Activated T-helper 2 cell treated with anti-CD3 and anti-CD28 coated beads, Interferon-gamma antibody, Interleukin-2, Interleukin-4, amounts not matched to agents 10 μg/mL and 5 μg/mL and 100 μg/mL, durations not matched to agents 14 hours and 24 hours and 36 hours (primary cell): ENCODE results near the gene CFC1. TPM values are rescaled to one million over a fixed set of nuclear protein-coding genes. Genes with fewer than 3 reads are reported as not detected.
"Not testable (repeated sequence)": the region's sequence is repeated elsewhere in the genome, so short reads cannot be mapped to it uniquely, and the experiment has no call there.

Source experiments
- DNase-seq: peaks from one replicate; pipeline ENCODE4 v3.0.0; 2021; ENCODE audit warnings: low spot score
- H3K27ac Mint-ChIP-seq: one replicate; pipeline ENCODE4 v1.8.0; 2021; ENCODE audit warnings: mixed read lengths
- H3K27me3 Mint-ChIP-seq: one replicate; pipeline ENCODE4 v1.8.0; 2021; ENCODE audit warnings: low read depth, mixed read lengths
- H3K36me3 Mint-ChIP-seq: one replicate; pipeline ENCODE4 v1.8.0; 2021; ENCODE audit warnings: low read depth, mixed read lengths
- H3K4me1 Mint-ChIP-seq: one replicate; pipeline ENCODE4 v1.8.0; 2021; ENCODE audit warnings: low read depth, mixed read lengths
- H3K4me3 Mint-ChIP-seq: one replicate; pipeline ENCODE4 v1.8.0; 2021; ENCODE audit warnings: low read depth, mild to moderate bottlenecking, moderate library complexity, mixed read lengths
- H3K9me3 Mint-ChIP-seq: one replicate; pipeline ENCODE4 v1.8.0; 2021; ENCODE audit warnings: mixed read lengths
- intact Hi-C: fragments of 100-400 bp; cut with micrococcal nuclease; formaldehyde crosslinking; loops from one replicate; pipeline ENCODE4 v1.15.1; 2023
- total RNA-seq: library from RNA; stranded (reverse); gene quantifications from 2 replicates; pipeline ENCODE4 v1.2.3, GENCODE V29; 2022

The CFC1 gene
- total RNA-seq: not detected in 2 replicates

GRCh38 chr2:130599393-130599792 lies at the start of gene CFC1:
Gene CFC1, minus strand, starts transcription at chr2:130599575. Its CDS starts 288 bp downstream, at chr2:130599287.
- H3K36me3 Mint-ChIP-seq, H3K27ac Mint-ChIP-seq, H3K9me3 Mint-ChIP-seq, intact Hi-C loops, H3K27me3 Mint-ChIP-seq, H3K4me3 Mint-ChIP-seq, DNase-seq, H3K4me1 Mint-ChIP-seq: not testable (repeated sequence)

- DNase-seq, H3K27ac Mint-ChIP-seq, H3K9me3 Mint-ChIP-seq, H3K36me3 Mint-ChIP-seq, H3K27me3 Mint-ChIP-seq, H3K4me1 Mint-ChIP-seq, intact Hi-C loops, H3K4me3 Mint-ChIP-seq: not testable (repeated sequence)
Measured at GRCh38 chr2:130641688-130642087, 42.3 kb upstream of the CFC1 start.

- H3K27ac Mint-ChIP-seq, DNase-seq, intact Hi-C loops, H3K4me3 Mint-ChIP-seq, H3K4me1 Mint-ChIP-seq, H3K36me3 Mint-ChIP-seq, H3K27me3 Mint-ChIP-seq, H3K9me3 Mint-ChIP-seq: not testable (repeated sequence)
Measured at GRCh38 chr2:130638973-130639372, 39.6 kb upstream of the CFC1 start.

GRCh38 chr2:130628784-130629475 lies 29.6 kb upstream of the CFC1 start:
- H3K4me3 Mint-ChIP-seq, H3K27ac Mint-ChIP-seq, H3K27me3 Mint-ChIP-seq, DNase-seq, H3K9me3 Mint-ChIP-seq, H3K4me1 Mint-ChIP-seq, H3K36me3 Mint-ChIP-seq, intact Hi-C loops: not testable (repeated sequence)

GRCh38 chr2:130611140-130611539 lies 11.8 kb upstream of the CFC1 start, which contains the start of gene POTEJ:
Gene POTEJ, plus strand, starts transcription at chr2:130611440. Its CDS starts 93 bp downstream, at chr2:130611533.
- H3K36me3 Mint-ChIP-seq, H3K4me1 Mint-ChIP-seq, H3K4me3 Mint-ChIP-seq, DNase-seq, intact Hi-C loops, H3K27me3 Mint-ChIP-seq, H3K27ac Mint-ChIP-seq, H3K9me3 Mint-ChIP-seq: not testable (repeated sequence)

- H3K36me3 Mint-ChIP-seq, H3K9me3 Mint-ChIP-seq, intact Hi-C loops, H3K27me3 Mint-ChIP-seq, DNase-seq, H3K4me3 Mint-ChIP-seq, H3K27ac Mint-ChIP-seq, H3K4me1 Mint-ChIP-seq: not testable (repeated sequence)
Measured at GRCh38 chr2:130610486-130610885, 11.1 kb upstream of the CFC1 start.

- H3K27ac Mint-ChIP-seq, H3K27me3 Mint-ChIP-seq, intact Hi-C loops, H3K4me1 Mint-ChIP-seq, H3K9me3 Mint-ChIP-seq, DNase-seq, H3K4me3 Mint-ChIP-seq, H3K36me3 Mint-ChIP-seq: not testable (repeated sequence)
Measured at GRCh38 chr2:130609002-130609920, 9.9 kb upstream of the CFC1 start.

GRCh38 chr2:130608276-130609001 lies 9.1 kb upstream of the CFC1 start:
- H3K4me3 Mint-ChIP-seq, intact Hi-C loops, H3K27ac Mint-ChIP-seq: not testable (repeated sequence)

GRCh38 chr2:130601648-130602302 lies 2.4 kb upstream of the CFC1 start:
- H3K4me1 Mint-ChIP-seq, H3K27ac Mint-ChIP-seq, H3K27me3 Mint-ChIP-seq, H3K9me3 Mint-ChIP-seq, intact Hi-C loops, H3K4me3 Mint-ChIP-seq, H3K36me3 Mint-ChIP-seq, DNase-seq: not testable (repeated sequence)

More at GRCh38 chr2:130608276-130609001, 9.1 kb upstream of the CFC1 start:
- not testable (repeated sequence) for H3K36me3 Mint-ChIP-seq, H3K27me3 Mint-ChIP-seq, DNase-seq, H3K4me1 Mint-ChIP-seq, H3K9me3 Mint-ChIP-seq

- H3K27ac Mint-ChIP-seq, intact Hi-C loops, DNase-seq, H3K9me3 Mint-ChIP-seq, H3K27me3 Mint-ChIP-seq, H3K4me3 Mint-ChIP-seq, H3K4me1 Mint-ChIP-seq, H3K36me3 Mint-ChIP-seq: not testable (repeated sequence)
Measured at GRCh38 chr2:130599926-130600325, 551 bp upstream of the CFC1 start.

- H3K27me3 Mint-ChIP-seq, H3K4me3 Mint-ChIP-seq, H3K27ac Mint-ChIP-seq, H3K4me1 Mint-ChIP-seq, DNase-seq, intact Hi-C loops, H3K36me3 Mint-ChIP-seq, H3K9me3 Mint-ChIP-seq: not testable (repeated sequence)
Measured at GRCh38 chr2:130598463-130598862, 912 bp downstream of the CFC1 start.

GRCh38 chr2:130597994-130598393 lies 1.4 kb downstream of the CFC1 start:
- H3K27me3 Mint-ChIP-seq, H3K27ac Mint-ChIP-seq, DNase-seq, intact Hi-C loops, H3K9me3 Mint-ChIP-seq, H3K4me3 Mint-ChIP-seq, H3K36me3 Mint-ChIP-seq, H3K4me1 Mint-ChIP-seq: not testable (repeated sequence)
